Stimulated activated CD8-positive, alpha-beta memory T cell treated with anti-CD3 and anti-CD28 coated beads, Interleukin-4, amount 100 ng/mL, for 48 hours (primary cell): ENCODE results near the gene GNG12.
"Not testable (repeated sequence)": the region's sequence is repeated elsewhere in the genome, so short reads cannot be mapped to it uniquely, and the experiment has no call there.

Experiments used
- DNase-seq: peaks from one replicate; pipeline ENCODE4 v3.0.0-alpha.2; 2020

Gene GNG12

GRCh38 chr1:67749844-67750690 lies 83.2 kb downstream of the GNG12 start:
- no peak for DNase-seq

GRCh38 chr1:67749263-67749843 lies 83.9 kb downstream of the GNG12 start:
- DNase-seq, result no peak

GRCh38 chr1:67748630-67749029 lies 84.6 kb downstream of the GNG12 start:
- DNase-seq, result no peak

- DNase-seq, result no peak
These were observed 85.4 kb downstream of the GNG12 start for GRCh38 chr1:67747671-67748546.

- no peak for DNase-seq
These were observed 87.2 kb downstream of the GNG12 start for GRCh38 chr1:67745875-67746698.

DNA sequence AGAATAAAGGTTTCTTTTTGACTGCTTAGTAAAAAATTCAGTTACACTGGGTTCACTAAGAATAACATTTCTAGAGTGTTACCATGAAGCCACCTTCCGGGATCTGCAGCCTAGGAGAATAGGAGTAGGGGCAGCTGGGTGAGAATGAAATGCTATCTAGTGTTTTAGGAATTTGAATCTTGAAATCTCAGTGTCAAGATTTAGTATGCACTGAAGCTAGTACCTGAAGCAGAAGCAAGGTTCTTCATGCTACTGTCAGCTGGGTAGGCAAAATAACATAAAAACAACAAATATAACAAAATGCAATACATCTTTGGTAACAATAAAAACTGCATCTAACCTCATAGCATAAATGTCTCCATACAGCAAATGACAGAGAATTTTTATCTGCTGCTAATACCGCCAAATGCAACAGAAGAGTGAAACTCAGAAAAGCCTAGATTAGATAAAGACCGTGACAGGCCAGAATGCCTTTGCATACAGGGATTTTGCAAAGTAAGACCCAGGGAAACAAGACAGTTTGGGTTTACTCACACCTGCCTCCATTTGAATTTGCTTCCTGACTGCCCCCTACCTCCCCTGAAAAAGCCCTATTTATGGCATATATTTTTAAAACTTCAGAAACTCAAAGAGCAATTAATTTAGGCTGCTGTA lies 90.1 kb downstream of the GNG12 start:
- DNase-seq, result no peak

DNA sequence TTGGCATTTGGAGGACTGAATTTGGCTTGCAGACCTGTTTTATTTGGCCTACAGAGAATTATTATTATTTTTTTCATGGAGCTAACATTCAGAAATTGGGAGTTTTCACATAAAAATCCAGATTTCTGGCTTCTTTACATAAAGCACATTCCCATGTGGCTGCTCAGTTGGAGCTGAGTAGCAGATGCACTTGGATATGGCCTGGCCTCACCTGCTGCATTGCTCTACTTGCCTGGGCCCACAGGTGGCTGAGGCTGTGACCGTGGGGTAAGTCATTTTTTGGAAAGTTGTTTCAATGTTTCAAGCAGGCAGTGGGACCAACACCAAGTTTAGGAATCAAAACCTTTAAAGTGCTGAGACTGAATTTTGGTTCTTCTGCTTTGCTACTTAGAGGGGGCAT lies 91.5 kb downstream of the GNG12 start:
- no peak for DNase-seq

GRCh38 chr1:67741121-67741520 lies 92.1 kb downstream of the GNG12 start:
- DNase-seq, result no peak

- no peak for DNase-seq
These were observed 92.7 kb downstream of the GNG12 start for GRCh38 chr1:67740543-67740942.

DNA sequence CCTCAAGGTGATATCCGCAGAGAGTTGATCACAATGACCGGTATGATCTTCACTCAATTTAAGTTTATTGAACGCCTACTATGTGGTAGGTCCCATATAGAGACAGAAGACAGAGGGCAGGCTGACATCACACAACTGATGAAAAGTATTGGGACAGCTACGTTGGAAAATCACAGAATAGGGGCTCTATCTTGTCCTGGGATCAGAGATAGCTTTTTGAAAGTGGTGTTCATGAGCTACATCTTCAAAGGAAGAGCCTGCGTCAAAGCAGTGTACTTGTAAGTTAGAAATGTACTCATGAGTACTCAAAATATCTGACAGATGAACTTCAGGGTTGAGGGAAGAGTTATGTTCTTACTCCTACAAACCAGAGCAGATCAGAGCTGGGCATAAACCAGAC lies 93.9 kb downstream of the GNG12 start:
- no peak for DNase-seq

DNA sequence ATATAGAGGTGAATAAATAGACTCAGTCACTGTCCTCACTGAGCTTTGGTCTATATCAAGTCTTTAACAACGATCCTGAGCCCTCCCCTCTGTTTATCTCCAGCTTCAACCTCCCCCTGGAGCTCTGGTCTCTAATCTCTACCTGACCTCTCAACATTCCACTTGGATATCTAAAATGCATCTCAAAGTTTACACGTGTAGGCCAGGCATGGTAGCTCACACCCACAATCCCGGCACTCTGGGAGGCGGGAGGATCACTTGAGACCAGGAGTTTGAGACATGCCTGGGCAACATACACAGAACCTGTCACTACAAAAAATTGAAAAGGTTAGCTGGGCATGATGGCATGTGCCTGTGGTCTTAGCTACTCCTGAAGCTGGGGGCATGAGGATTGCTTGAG lies 94.9 kb downstream of the GNG12 start:
- DNase-seq, result no peak

DNA sequence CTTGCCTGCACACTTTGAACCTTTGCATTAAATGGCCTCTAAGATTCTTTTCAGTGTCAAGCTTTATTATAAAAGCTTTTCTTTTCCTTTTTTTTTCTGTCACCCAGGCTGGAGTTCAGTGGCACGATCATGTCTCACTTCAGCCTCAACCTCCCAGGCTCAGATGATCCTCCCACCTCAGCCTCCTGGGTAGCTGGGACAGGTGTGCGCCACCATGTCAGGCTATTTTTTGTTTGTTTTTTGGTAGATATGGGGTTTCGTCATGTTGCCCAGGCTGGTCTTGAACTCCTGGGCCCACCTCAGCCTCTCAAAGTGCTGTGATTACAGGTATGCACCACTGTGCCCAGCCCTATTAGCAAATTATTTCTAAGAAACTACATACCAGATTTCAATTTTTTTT lies 95.4 kb downstream of the GNG12 start:
- DNase-seq, result no peak

DNA sequence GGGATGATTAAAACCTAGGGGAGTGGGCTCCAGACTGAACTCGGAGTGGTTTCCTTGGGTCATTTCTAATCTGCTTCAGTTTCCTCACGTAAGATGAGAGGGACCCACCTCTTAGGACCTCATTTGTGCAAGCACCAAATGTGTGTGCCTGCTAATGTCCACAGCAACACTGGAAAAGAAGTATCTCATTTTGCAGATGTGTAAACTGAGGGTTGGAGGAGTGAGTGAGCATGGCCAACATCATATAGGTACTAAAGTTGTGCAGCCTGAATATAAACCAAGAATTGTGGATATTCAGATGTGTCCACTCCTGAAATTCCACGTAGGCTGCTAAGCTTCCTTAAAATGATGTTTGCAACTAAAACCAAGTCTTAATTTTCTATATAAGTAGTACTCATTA lies 96.5 kb downstream of the GNG12 start:
- DNase-seq, result no peak

DNA sequence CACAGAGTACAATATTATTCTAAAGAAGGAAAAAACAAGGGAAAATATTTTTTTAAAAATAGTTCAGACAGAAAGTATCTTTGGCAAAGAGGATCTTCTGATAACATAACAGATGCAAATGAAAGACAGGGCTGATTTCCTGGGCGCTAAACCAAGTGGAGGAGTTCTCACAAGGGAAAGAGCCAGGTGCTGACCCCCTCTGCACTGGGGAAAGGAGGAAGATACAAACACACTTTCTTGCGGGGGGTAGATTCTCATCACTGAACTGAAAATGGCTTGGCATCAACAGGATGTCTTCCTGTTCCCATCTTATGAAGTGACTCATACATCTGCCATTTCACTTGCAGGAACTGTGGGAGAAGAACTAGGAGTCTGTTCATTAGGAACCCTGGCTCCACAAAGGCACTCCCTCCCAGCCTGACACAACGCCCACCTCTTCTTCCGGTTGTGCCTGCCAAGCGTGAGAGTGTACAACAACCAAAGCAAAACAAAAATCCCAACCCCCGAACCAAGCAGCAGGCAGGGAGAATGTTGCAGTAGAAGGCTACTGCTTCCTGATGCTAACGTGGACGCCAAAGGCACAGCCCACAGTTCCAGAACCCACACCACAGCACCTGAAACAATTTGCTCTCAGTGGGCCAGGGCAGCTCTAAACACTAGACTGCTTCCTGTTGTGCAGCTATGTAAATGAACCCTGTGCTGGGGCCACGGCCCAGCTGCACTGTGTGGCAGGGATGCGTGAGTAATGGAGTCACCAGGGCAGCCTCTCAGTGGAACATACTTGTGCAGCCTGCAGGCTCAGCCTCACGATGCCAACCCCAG lies 97.2 kb downstream of the GNG12 start:
- DNase-seq, result peak; percentile 37

- no peak for DNase-seq
These were observed 98.1 kb downstream of the GNG12 start for GRCh38 chr1:67735206-67735605.

DNA sequence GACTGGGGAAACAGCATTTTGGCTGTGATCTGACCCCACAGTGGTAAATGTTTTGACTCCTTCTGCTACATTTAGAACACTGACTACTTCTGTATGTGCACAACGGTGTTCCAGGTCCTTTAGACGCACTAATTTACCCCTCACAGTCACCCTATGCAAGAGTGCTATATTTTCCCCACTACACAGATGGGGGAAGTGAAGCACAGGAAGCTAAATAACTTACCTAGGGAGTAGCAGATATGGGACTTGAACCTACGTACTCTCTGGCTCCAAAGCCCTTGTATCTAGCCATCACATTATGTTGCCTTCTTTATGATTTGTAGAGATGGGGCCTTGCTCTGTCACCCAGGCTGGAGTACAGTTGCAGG lies 99.0 kb downstream of the GNG12 start:
- DNase-seq, result no peak

GRCh38 chr1:67733681-67734322 lies 99.5 kb downstream of the GNG12 start:
- no peak for DNase-seq

- no peak for DNase-seq
These were observed 100.5 kb downstream of the GNG12 start for GRCh38 chr1:67732750-67733151.

DNA sequence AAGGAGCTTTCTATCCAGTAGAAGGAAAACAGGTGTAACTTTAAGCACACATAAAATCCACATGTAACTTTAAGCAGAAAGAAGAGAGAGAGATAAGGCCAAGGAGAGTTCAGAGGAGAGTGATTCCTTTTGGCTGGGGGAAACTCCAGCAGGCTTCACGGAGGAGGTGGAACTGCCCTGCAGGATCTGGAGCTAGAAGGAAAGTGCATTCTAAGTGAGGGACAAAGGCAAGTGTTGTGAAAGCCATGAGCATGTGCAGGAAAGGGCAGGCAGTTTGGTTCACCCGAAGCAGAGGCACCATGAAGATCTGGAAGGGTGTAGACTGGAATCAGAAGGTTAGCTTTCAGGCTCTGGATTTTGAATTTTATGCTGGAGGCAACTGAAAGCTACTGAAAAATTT lies 101.9 kb downstream of the GNG12 start:
- no peak for DNase-seq

GRCh38 chr1:67730312-67730711 lies 103.0 kb downstream of the GNG12 start:
- DNase-seq, result not testable (repeated sequence)

DNA sequence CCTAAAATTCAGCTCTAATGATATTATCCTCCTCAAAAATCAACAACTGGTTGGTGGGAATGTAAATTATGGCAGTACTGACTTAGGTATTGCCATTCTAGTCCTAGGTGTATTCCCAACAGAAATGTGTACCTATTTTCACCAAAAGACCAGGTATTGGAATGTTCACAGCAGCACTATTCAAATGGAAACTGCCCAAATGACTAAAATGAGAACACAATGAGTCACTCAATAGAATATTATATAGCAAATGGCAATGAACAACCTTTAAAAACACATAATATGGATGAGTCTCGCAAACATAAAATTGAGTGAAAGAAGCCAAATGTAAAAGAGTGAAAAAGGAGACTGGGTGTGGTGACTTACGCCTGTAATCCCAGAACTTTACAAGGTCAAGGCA lies 103.4 kb downstream of the GNG12 start:
- DNase-seq, result no peak
